HEK293T (cell line): Measurements from ENCODE around the gene GRB7.

Experiments used
- BHLHE40 ChIP-seq: fragments of 450-650 bp; IDR thresholded peaks from 2 replicates; pipeline ENCODE4 v1.6.1; 2016; ENCODE audit warnings: mild to moderate bottlenecking, moderate library complexity, borderline replicate concordance
- CTBP1 ChIP-seq: fragments of 450-650 bp; IDR thresholded peaks from 2 replicates; pipeline ENCODE4 v1.6.1; 2016; ENCODE audit warnings: borderline replicate concordance
- FOXA1 ChIP-seq: fragments of 450-650 bp; IDR thresholded peaks from 2 replicates; pipeline ENCODE4 v1.6.1; 2016; ENCODE audit warnings: mild to moderate bottlenecking
- FOXK2 ChIP-seq: fragments of 450-650 bp; IDR thresholded peaks from 2 replicates; pipeline ENCODE4 v1.6.1; 2016; ENCODE audit warnings: mild to moderate bottlenecking
- FOXM1 ChIP-seq: fragments of 450-650 bp; IDR thresholded peaks from 2 replicates; pipeline ENCODE4 v1.6.1; 2017; ENCODE audit warnings: mild to moderate bottlenecking, borderline replicate concordance
- LEF1 ChIP-seq: fragments of 450-650 bp; IDR thresholded peaks from 2 replicates; pipeline ENCODE4 v1.6.1; 2017; ENCODE audit warnings: mild to moderate bottlenecking, borderline replicate concordance
- NFRKB ChIP-seq: fragments of 450-650 bp; IDR thresholded peaks from 2 replicates; pipeline ENCODE4 v1.6.1; 2016; ENCODE audit warnings: mild to moderate bottlenecking, moderate library complexity
- SP1 ChIP-seq: fragments of 450-650 bp; IDR thresholded peaks from 2 replicates; pipeline ENCODE4 v1.6.1; 2017
- SUZ12 ChIP-seq: fragments of 450-650 bp; IDR thresholded peaks from 2 replicates; pipeline ENCODE4 v1.6.1; 2016; ENCODE audit warnings: mild to moderate bottlenecking
- TARDBP ChIP-seq: fragments of 450-650 bp; IDR thresholded peaks from 2 replicates; pipeline ENCODE4 v1.6.1; 2016
- TF ChIP-seq, protein P1 (sequence below): fragments of 450-650 bp; IDR thresholded peaks from 2 replicates; pipeline ENCODE4 v1.6.1; 2016

DNA sequence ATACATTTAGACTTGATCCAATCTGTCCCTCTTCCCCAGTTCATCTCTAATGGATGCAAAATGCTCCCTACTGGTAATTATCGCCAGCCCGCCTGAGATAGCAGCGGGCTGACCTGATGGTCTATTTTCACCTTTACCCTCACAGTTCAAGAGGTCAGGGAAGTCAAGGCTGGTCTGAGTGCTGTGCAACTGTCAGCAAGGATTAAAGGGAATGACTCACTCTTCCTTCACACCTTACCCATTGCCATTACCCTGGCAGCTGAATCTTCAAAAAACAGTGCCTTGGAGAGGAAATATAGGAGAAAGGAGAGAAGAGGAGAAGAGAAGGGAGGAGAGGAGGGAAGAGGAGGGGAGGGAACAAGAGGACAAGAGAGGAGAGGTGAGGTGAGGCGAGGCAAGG lies 36.3 kb downstream of the GRB7 start:
- TF ChIP-seq, protein P1, sequence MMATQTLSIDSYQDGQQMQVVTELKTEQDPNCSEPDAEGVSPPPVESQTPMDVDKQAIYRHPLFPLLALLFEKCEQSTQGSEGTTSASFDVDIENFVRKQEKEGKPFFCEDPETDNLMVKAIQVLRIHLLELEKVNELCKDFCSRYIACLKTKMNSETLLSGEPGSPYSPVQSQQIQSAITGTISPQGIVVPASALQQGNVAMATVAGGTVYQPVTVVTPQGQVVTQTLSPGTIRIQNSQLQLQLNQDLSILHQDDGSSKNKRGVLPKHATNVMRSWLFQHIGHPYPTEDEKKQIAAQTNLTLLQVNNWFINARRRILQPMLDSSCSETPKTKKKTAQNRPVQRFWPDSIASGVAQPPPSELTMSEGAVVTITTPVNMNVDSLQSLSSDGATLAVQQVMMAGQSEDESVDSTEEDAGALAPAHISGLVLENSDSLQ = no peak
- no peak for TF ChIP-seq BHLHE40
- no peak for TF ChIP-seq LEF1
- no peak for TF ChIP-seq SUZ12
- no peak for TF ChIP-seq FOXK2
- no peak for TF ChIP-seq FOXA1
- TF ChIP-seq SP1 = no peak
- no peak for TF ChIP-seq FOXM1
- no peak for TF ChIP-seq TARDBP
- TF ChIP-seq NFRKB = no peak
- no peak for TF ChIP-seq CTBP1
